VCaP (cell line): ENCODE measurements around the gene SUN5.

Experiments used
- H3K27ac ChIP-seq: fragments of 450-650 bp; 2 replicates; pipeline ENCODE4 v1.5.1; 2017
- TF ChIP-seq, protein P1 (sequence below): fragments of 450-650 bp; conservative IDR thresholded peaks from 2 replicates; pipeline ENCODE4 v1.5.1; 2017; ENCODE audit warnings: mild to moderate bottlenecking, moderate library complexity

Gene SUN5

DNA sequence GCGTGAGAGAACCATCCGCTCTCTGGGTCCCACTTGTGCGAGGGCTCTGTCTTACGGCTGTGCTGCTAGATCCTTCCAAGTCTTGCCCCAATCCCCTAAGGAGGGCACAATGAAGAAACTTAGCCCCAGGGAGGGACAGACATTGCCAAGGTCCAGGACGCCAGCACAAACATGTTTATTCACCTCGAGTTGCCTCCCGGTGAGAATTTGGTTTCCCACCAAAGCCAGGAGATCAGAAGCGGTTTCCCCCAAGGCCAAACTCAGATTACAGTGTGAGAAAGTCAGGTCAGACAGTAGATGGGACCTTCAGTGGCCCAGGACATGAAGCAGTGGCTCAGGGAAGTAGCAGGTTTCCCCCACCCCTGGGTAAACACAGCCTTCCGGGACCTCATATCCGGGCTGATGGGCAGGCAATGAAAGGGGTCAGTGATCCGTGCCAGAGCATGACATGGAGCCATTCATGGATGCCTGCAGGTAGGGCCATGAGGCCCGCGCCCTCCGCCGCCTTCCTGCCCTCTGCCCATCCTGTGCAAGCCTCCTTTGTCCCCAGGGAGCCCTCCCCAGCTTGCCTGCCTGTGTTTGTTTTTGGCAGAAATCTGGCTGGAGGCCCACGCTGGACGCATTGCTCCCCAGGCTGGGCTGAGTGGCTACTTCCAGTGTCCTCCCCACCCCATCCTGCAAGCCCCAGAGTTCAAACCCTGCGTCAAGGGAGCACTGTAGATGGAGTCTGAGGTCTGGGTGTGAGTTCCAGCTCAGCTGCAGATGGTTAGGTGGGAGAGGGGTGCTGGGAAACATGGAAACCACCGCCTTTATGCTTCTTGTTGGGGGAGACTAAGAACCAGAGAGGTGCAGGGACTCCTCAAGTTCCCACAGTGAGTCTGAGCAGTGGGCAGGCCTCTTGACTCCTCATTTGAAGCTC lies 5.2 kb upstream of the SUN5 start:
- TF ChIP-seq, protein P1, sequence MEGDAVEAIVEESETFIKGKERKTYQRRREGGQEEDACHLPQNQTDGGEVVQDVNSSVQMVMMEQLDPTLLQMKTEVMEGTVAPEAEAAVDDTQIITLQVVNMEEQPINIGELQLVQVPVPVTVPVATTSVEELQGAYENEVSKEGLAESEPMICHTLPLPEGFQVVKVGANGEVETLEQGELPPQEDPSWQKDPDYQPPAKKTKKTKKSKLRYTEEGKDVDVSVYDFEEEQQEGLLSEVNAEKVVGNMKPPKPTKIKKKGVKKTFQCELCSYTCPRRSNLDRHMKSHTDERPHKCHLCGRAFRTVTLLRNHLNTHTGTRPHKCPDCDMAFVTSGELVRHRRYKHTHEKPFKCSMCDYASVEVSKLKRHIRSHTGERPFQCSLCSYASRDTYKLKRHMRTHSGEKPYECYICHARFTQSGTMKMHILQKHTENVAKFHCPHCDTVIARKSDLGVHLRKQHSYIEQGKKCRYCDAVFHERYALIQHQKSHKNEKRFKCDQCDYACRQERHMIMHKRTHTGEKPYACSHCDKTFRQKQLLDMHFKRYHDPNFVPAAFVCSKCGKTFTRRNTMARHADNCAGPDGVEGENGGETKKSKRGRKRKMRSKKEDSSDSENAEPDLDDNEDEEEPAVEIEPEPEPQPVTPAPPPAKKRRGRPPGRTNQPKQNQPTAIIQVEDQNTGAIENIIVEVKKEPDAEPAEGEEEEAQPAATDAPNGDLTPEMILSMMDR, result no peak
- H3K27ac ChIP-seq, result peak overlapping the region; percentile 91

DNA sequence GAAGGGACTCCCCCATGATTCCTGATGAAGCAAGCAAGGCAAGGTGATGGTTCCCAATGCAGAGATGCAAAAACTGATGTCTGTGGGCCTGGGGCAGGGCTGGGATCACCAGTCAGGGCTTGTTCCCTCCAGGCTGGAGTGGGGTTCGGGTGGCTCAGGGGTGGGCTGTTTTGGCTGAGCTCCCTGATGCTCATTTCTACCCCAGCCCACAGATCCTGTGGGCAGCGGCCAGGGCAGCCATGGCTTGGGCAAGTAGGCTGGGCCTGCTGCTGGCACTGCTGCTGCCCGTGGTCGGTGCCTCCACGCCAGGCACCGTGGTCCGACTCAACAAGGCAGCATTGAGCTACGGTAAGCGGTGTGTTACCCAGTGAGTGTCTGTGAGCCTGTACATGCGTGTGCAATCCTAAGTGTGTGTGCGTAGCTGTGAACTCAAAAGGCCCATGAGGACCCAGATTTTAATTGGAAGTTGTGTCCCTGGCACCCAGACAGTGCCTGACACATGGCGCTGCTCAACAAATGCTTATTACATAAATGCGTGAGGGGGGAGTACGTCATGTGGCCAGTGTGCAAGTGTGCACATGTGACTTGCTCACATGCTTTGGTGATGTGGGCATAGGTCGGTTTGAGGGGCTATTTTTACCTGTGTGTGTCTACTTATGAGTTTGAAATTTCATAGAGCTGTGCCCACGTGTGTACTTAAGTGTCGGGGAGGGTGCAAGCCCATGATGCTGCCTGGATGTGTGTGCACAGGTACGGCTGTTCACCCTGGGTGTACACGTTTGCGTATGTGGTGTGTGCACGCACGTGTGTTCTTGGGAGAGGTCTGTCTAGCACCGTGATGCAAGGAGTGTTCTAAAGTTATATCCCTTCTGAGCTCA lies 4.3 kb upstream of the SUN5 start:
- H3K27ac ChIP-seq, result peak overlapping the region; percentile 91
- TF ChIP-seq, protein P1, result no peak

DNA sequence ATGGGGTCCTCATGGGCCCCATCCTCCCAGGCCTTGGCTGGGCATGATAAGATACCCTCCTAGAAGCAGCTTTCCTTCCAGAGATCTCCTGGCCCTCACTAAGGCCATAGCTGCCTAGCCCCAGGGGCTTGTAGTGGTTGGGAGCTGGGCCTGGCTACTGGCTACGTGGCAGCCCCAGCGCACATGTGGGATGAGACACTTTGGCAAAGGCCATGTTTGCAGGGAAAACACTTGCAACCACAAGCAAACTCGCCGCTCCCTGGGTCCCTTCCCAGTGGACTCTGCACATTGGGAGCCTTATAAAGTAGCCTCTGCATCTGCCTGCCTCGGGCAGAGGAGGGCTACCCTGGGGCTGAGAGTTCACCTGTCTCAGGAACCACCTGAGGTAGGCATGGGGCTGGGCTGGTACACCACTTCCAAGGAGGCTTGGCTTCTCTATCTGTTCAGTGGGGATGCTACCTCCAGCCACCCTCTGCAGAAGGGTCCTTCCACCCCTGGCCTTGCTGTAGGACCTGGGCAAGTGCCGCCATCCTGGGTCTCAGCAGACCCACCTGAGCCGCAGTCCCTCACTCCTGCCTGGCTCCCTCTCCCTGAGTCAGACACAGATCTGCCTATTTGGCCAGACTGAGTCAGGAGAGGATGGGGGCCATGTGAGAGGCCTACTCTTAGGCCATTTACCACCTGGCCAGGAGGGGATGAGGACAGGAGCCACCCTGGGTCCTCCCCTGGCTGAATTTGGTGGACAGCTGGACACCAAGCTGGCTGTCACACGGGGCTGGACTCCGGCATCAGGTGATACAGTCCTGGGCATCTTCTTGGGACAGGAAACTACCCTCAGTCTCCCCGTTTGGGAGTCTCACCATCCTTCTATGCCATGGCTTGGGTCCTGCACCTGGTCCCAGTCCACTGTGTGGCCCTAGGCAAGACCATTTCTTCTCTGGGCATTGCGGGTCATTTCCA lies 3.4 kb upstream of the SUN5 start, which contains the start of gene BPIFB2:
Gene BPIFB2, plus strand, starts transcription at position 329 of the 960 bp plus-strand sequence. CDS start 871 bp downstream, outside the sequence.
- TF ChIP-seq, protein P1, result no peak
- peak within 1 kb of the TSS; percentile 91 for H3K27ac ChIP-seq

DNA sequence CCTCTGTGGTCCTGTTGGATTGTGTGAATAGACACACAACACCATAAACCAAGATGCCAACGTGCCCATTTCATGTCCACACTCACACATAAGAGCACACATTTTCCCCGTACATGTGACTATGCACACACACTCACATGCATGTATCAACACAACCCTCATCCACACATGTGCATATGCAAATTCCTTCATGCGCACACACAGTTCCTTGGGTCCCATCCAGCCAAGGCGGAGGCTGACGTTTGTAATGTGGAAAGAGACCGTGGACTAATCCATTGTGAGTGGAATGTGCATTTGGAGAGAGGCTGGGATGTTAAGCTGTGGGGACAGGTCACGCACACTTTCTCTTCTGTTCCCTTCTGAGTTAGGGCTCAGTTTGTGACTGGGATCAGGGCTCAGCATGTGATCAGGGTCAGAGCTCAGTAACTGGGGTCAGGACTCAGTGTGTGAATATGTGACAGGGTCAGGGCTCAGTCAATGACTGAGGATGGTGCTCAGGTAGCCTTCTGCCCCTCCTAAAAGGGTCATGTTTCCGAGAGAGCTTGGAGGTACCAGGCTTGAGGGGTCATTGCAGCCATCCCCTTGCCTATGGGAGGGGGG lies 2.6 kb upstream of the SUN5 start:
- peak overlapping the region; percentile 54 for H3K27ac ChIP-seq
- TF ChIP-seq, protein P1, result no peak

DNA sequence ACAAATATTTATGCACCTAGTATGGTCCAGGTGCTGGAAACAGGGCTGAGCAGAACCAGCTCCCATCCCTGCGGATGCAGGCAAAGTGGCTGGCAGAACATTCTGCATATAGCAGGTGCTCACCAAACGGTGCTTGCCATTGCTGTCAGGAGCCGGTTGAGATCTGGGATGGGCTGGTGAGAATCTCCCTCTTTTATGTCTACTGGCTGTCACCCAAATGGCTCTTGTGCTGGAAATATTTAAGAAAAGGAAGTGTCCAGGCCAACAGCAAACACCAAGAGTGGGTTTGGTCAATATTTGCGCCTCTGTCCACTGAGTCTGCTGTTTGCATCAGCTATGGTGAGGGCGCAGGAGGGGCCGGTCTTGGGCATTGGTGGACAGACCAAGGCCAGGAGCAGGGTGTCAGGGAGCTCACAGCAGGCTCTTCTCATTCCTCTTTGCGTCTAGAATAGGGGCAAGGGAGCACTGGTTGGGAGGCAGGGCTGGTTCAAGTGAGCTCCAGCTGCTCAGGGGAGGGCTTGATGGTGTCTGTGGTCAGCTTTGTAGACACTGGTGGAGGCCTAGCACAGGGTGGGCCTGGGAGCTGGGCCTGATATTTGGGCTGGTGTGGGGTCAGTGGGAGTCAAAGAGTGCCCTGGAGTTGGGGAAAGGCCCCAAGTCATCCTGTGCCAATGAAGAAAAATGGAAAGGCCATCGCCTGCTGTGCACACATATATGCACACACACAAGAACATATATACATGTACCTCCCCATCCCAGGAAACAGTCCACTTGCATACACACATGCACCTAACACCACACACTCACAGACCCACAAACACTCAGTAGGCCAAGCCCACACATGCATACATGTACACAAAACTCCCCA lies 1.9 kb upstream of the SUN5 start:
- TF ChIP-seq, protein P1, result no peak
- H3K27ac ChIP-seq, result peak overlapping the region; percentile 54

DNA sequence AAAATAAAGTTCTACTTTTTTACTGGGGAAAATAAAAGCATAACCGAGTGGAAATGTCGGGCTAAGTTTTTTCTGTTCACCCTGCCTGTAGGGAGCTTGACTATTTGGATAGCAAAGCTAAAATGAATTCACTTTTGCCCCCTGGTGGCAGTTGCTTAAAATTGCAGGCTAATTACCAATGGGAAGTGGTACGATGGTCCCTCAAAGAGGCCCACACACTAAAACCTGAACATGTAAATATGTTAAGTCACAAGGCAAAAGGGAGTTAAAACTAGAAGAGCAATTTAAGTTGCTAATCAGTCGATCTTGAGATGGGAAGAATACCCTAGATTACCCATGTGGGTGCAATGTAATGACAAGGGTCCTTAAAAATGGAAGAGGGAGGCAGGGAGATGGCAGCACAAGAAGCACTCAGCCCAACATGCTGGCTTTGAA lies 916 bp upstream of the SUN5 start:
- H3K27ac ChIP-seq, result no peak overlapping the region
- TF ChIP-seq, protein P1, result peak; percentile 59
